WTC11 (cell line): ENCODE results near the gene RSU1. TPM values are rescaled to one million over a fixed set of nuclear protein-coding genes. Genes with fewer than 3 reads are reported as not detected.

Experiments used
- ATAC-seq: fragments of 200-7000 bp; cut with Tn5 transposase; 2 replicates; pipeline ENCODE4 v1.10.0; 2021; ENCODE audit warnings: mild to moderate bottlenecking, moderate library complexity
- CTCF ChIA-PET: fragments of 300-600 bp; sonication (Branson Sonifier 250); formaldehyde crosslinking; loops from one replicate; lab custom pipeline; 2021; ENCODE audit warnings: antibody characterized with exemption; lab: Charles Lee
- POLR2A ChIA-PET: fragments of 350-600 bp; sonication (Branson Sonifier 250); formaldehyde crosslinking; loops from one replicate; lab custom pipeline; 2021; ENCODE audit warnings: antibody characterized with exemption; lab: Charles Lee
- DNase-seq: peaks from one replicate; pipeline ENCODE4 v3.0.0; 2021; ENCODE audit warnings: low spot score
- H3K27ac Mint-ChIP-seq: 2 replicates; pipeline ENCODE4 v1.8.0; 2021; ENCODE audit warnings: mixed read lengths
- H3K27me3 Mint-ChIP-seq: 2 replicates; pipeline ENCODE4 v1.8.0; 2021; ENCODE audit warnings: low read depth, mild to moderate bottlenecking, moderate library complexity, mixed read lengths
- H3K36me3 Mint-ChIP-seq: 2 replicates; pipeline ENCODE4 v1.8.0; 2021; ENCODE audit warnings: mixed read lengths
- H3K4me1 Mint-ChIP-seq: 2 replicates; pipeline ENCODE4 v1.8.0; 2022; ENCODE audit warnings: mixed read lengths
- H3K4me3 Mint-ChIP-seq: 2 replicates; pipeline ENCODE4 v1.8.0; 2021; ENCODE audit warnings: mild to moderate bottlenecking, moderate library complexity, mixed read lengths
- H3K9me3 Mint-ChIP-seq: 2 replicates; pipeline ENCODE4 v1.8.0; 2021; ENCODE audit warnings: mixed read lengths
- ARID4B ChIP-seq: sonication (generic); formaldehyde crosslinking; IDR thresholded peaks from 2 replicates; pipeline ENCODE4 v1.8.0; 2023; ENCODE audit warnings: missing genetic modification reagents, mild to moderate bottlenecking, borderline replicate concordance
- E2F1 ChIP-seq: sonication (generic); formaldehyde crosslinking; IDR thresholded peaks from 2 replicates; pipeline ENCODE4 v1.8.0; 2022; ENCODE audit warnings: mild to moderate bottlenecking, missing genetic modification reagents
- ELF4 ChIP-seq: sonication (generic); formaldehyde crosslinking; IDR thresholded peaks from 2 replicates; pipeline ENCODE4 v1.8.1; 2022; ENCODE audit warnings: low read depth, mild to moderate bottlenecking, moderate library complexity, missing genetic modification reagents
- ETV6 ChIP-seq: sonication (generic); formaldehyde crosslinking; IDR thresholded peaks from 2 replicates; pipeline ENCODE4 v1.8.1; 2022; ENCODE audit warnings: mild to moderate bottlenecking, missing genetic modification reagents
- FOXP1 ChIP-seq: sonication (generic); formaldehyde crosslinking; IDR thresholded peaks from 2 replicates; pipeline ENCODE4 v1.8.0; 2022; ENCODE audit warnings: missing genetic modification reagents, mild to moderate bottlenecking, moderate library complexity, borderline replicate concordance
- GRHL2 ChIP-seq: fragments of 250-450 bp; sonication (Bioruptor Pico); IDR thresholded peaks from 2 replicates; pipeline ENCODE4 v1.8.0; 2022; ENCODE audit warnings: mild to moderate bottlenecking, moderate library complexity; ENCODE audit not compliant: insufficient replicate concordance, severe bottlenecking
- JAZF1 ChIP-seq: fragments of 250-450 bp; sonication (Bioruptor Pico); IDR thresholded peaks from 2 replicates; pipeline ENCODE4 v1.9.0; 2021; ENCODE audit warnings: moderate library complexity, mild to moderate bottlenecking, inconsistent platforms
- MYBL2 ChIP-seq: sonication (generic); formaldehyde crosslinking; IDR thresholded peaks from 2 replicates; pipeline ENCODE4 v1.8.1; 2023; ENCODE audit warnings: mild to moderate bottlenecking, moderate library complexity, missing genetic modification reagents
- NFATC4 ChIP-seq: fragments of 250-450 bp; sonication (Bioruptor Pico); IDR thresholded peaks from 2 replicates; pipeline ENCODE4 v1.9.0; 2021; ENCODE audit warnings: mild to moderate bottlenecking
- NFYB ChIP-seq: sonication (generic); formaldehyde crosslinking; conservative IDR thresholded peaks from 2 replicates; pipeline ENCODE4 v1.8.0; 2022; ENCODE audit warnings: low read depth, missing genetic modification reagents
- PREB ChIP-seq: sonication (generic); formaldehyde crosslinking; IDR thresholded peaks from 2 replicates; pipeline ENCODE4 v1.8.1; 2022; ENCODE audit warnings: mild to moderate bottlenecking, missing genetic modification reagents, moderate library complexity, borderline replicate concordance
- SP1 ChIP-seq: sonication (generic); formaldehyde crosslinking; conservative IDR thresholded peaks from 2 replicates; pipeline ENCODE4 v1.8.1; 2022; ENCODE audit warnings: missing genetic modification reagents
- ZNF263 ChIP-seq: sonication (generic); formaldehyde crosslinking; IDR thresholded peaks from 2 replicates; pipeline ENCODE4 v1.8.1; 2022; ENCODE audit warnings: low read depth, mild to moderate bottlenecking, moderate library complexity, missing genetic modification reagents
- ZNF281 ChIP-seq: sonication (generic); formaldehyde crosslinking; IDR thresholded peaks from 2 replicates; pipeline ENCODE4 v1.8.0; 2023; ENCODE audit warnings: mild to moderate bottlenecking, missing genetic modification reagents
- ZNF396 ChIP-seq: fragments of 250-450 bp; sonication (Bioruptor Pico); IDR thresholded peaks from 2 replicates; pipeline ENCODE4 v1.8.0; 2021; ENCODE audit warnings: mild to moderate bottlenecking, moderate library complexity, borderline replicate concordance
- ZNF416 ChIP-seq: fragments of 250-450 bp; sonication (Bioruptor Pico); IDR thresholded peaks from 2 replicates; pipeline ENCODE4 v1.9.0; 2021; ENCODE audit warnings: mild to moderate bottlenecking, inconsistent platforms
- ZNF532 ChIP-seq: fragments of 250-450 bp; sonication (Bioruptor Pico); IDR thresholded peaks from 2 replicates; pipeline ENCODE4 v1.9.0; 2021; ENCODE audit warnings: mild to moderate bottlenecking, borderline replicate concordance
- total RNA-seq: library from RNA; stranded (reverse); gene quantifications from 3 replicates; pipeline ENCODE4 v1.2.3, GENCODE V29; 2021

The RSU1 gene
- total RNA-seq, 1 experiment from 2014 or later: 46.4 TPM

GRCh38 chr10:16798571-16798970, 18.7 kb downstream of the RSU1 start:
- CTCF ChIA-PET: no interaction called here
- no peaks in the 10 kb centered on the region for H3K27me3 Mint-ChIP-seq

GRCh38 chr10:16795410-16796073, 21.7 kb downstream of the RSU1 start:
- CTCF ChIA-PET: no interaction called here
- no peak for TF ChIP-seq ZNF532 (CRISPR knock-in tag)
- no peak for TF ChIP-seq MYBL2 (CRISPR knock-in tag)
- TF ChIP-seq ZNF396 (CRISPR knock-in tag): no peak
- TF ChIP-seq FOXP1 (CRISPR knock-in tag): no peak
- TF ChIP-seq SP1 (CRISPR knock-in tag): no peak
- no peak for TF ChIP-seq PREB (CRISPR knock-in tag)
- no peak for TF ChIP-seq ARID4B (CRISPR knock-in tag)
- TF ChIP-seq ZNF416 (CRISPR knock-in tag): no peak
- no peak for TF ChIP-seq JAZF1 (CRISPR knock-in tag)
- no peak for TF ChIP-seq ZNF263 (CRISPR knock-in tag)
- TF ChIP-seq E2F1 (CRISPR knock-in tag): no peak
- H3K4me1 Mint-ChIP-seq: peaks cover 16% of the 10 kb centered on the region
- ATAC-seq (no peak), DNase-seq (no peak)
- H3K27ac Mint-ChIP-seq: no peak overlapping the region
- H3K36me3 Mint-ChIP-seq: peaks cover 27% of the 10 kb centered on the region
- POLR2A ChIA-PET: no interaction called here
- no peaks in the 10 kb centered on the region for H3K27me3 Mint-ChIP-seq
- H3K9me3 Mint-ChIP-seq: peaks cover 22% of the 10 kb centered on the region
- no peak overlapping the region for H3K4me3 Mint-ChIP-seq

More at GRCh38 chr10:16798571-16798970, 18.7 kb downstream of the RSU1 start:
- no peak for ATAC-seq
- Mint-ChIP-seq H3K4me1 (peaks cover 23% of the 10 kb centered on the region), H3K4me3 (no peak overlapping the region), H3K36me3 (peaks cover 20% of the 10 kb centered on the region), H3K9me3 (peaks cover 19% of the 10 kb centered on the region)
- DNase-seq: no peak
- TF ChIP-seq ZNF396 (CRISPR knock-in tag) (no peak), ELF4 (no peak), NFYB (CRISPR knock-in tag) (no peak), ETV6 (CRISPR knock-in tag) (no peak), ZNF281 (CRISPR knock-in tag) (no peak), NFATC4 (CRISPR knock-in tag) (no peak), GRHL2 (CRISPR knock-in tag) (no peak)
- TF ChIP-seq, all 79 proteins: peak for 0
- POLR2A ChIA-PET: no interaction called here
- H3K27ac Mint-ChIP-seq: peak overlapping the region; percentile 21; the same call in 1 of the 2 replicates
